GM12878 (cell line): ENCODE results near the gene OLR1. TPM values are rescaled to one million over a fixed set of nuclear protein-coding genes. Genes with fewer than 3 reads are reported as not detected.

Experiments used
- ATAC-seq: fragments of 200-7000 bp; cut with Tn5 transposase; 3 replicates; pipeline ENCODE4 v1.9.1; 2020; ENCODE audit warnings: mild to moderate bottlenecking, moderate library complexity
- BruUV-seq: library from RNA; stranded (reverse); fragments of 400-500 nt; replicated peaks from 2 replicates; lab custom pipeline; 2021; lab: Mats Ljungman, UMichigan
- CTCF ChIA-PET: fragments of 300-600 bp; sonication (Branson Sonifier 250); formaldehyde crosslinking; extraction: SDS; loops from one replicate; lab custom pipeline; 2021; ENCODE audit warnings: inconsistent platforms; lab: Yijun Ruan, JAX
- POLR2A ChIA-PET: fragments of 350-600 bp; formaldehyde crosslinking; extraction: SDS; loops from one replicate; lab custom pipeline; 2021; ENCODE audit warnings: inconsistent platforms; lab: Charles Lee
- RAD21 ChIA-PET: fragments of 300-600 bp; sonication (Branson Sonifier 250); formaldehyde crosslinking; loops from one replicate; lab custom pipeline; 2023; ENCODE audit warnings: antibody characterized with exemption; ENCODE audit not compliant: unreplicated experiment; lab: Charles Lee
- SMC1A ChIA-PET: fragments of 300-600 bp; sonication (Branson Sonifier 250); formaldehyde crosslinking; loops from one replicate; lab custom pipeline; 2023; ENCODE audit not compliant: unreplicated experiment, uncharacterized antibody; lab: Charles Lee
- DNase-seq: peaks from one replicate; pipeline ENCODE4 v3.0.0-alpha.2; 2011; ENCODE audit warnings: low read depth, low spot score
- FAIRE-seq: peaks from 3 replicates; lab custom pipeline; 2011; peaks lifted over from hg19 to GRCh38; lab: Jason Lieb, UNC
- H2AFZ ChIP-seq: 2 replicates; pipeline ENCODE4 v1.6.0; 2011; ENCODE audit warnings: low read depth, low read length, control low read depth; ENCODE audit not compliant: control insufficient read depth
- H3K27ac ChIP-seq: 2 replicates; pipeline ENCODE4 v1.5.1; 2011; ENCODE audit warnings: control low read depth; ENCODE audit not compliant: control insufficient read depth, insufficient read depth
- H3K27me3 ChIP-seq, 2 experiments: replicated peaks in 1 of 2; 2 replicates each; pipeline versions ENCODE4 v1.6.0 to v1.6.1; 2011; ENCODE audit warnings: low read length in 1 of 2; ENCODE audit not compliant: control insufficient read depth in 2 of 2, insufficient read depth in 2 of 2
- H3K36me3 ChIP-seq, 2 experiments: 2 replicates each; pipeline ENCODE4 v1.5.1; 2011; ENCODE audit warnings: low read length in 1 of 2; ENCODE audit not compliant: control insufficient read depth in 2 of 2, insufficient read depth in 2 of 2
- H3K4me1 ChIP-seq: 2 replicates; pipeline ENCODE4 v1.6.1; 2011; ENCODE audit warnings: mild to moderate bottlenecking, low read length, moderate library complexity, mixed read lengths; ENCODE audit not compliant: control insufficient read depth, insufficient read depth
- H3K4me2 ChIP-seq: 2 replicates; pipeline ENCODE4 v1.6.0; 2011; ENCODE audit warnings: control low read depth; ENCODE audit not compliant: control insufficient read depth, insufficient read depth
- H3K4me3 ChIP-seq: fragments of 200-600 bp; sonication (generic); 2 replicates; pipeline ENCODE4 v1.5.1; 2016
- H3K79me2 ChIP-seq: 2 replicates; pipeline ENCODE4 v1.6.0; 2011; ENCODE audit warnings: low read length; ENCODE audit not compliant: control insufficient read depth, insufficient read depth
- H3K9ac ChIP-seq: 2 replicates; pipeline ENCODE4 v1.8.0; 2011; ENCODE audit warnings: low read length, control low read depth, mixed read lengths; ENCODE audit not compliant: control insufficient read depth, insufficient read depth
- H3K9me3 ChIP-seq: replicated peaks from 3 replicates; pipeline ENCODE4 v1.5.1; 2011; ENCODE audit warnings: mild to moderate bottlenecking, low read length; ENCODE audit not compliant: control insufficient read depth, insufficient read depth
- H4K20me1 ChIP-seq: 2 replicates; pipeline ENCODE4 v1.6.0; 2011; ENCODE audit not compliant: control insufficient read depth, insufficient read depth
- BMI1 ChIP-seq: fragments of 450-650 bp; IDR thresholded peaks from 2 replicates; pipeline ENCODE4 v1.6.1; 2016; ENCODE audit warnings: mild to moderate bottlenecking, moderate library complexity, borderline replicate concordance
- CEBPB ChIP-seq, 2 experiments: fragments of 150-350 bp in 1 of 2; IDR thresholded peaks; 2 replicates each; pipeline ENCODE4 v1.6.1; 2012 to 2014; ENCODE audit warnings: low read depth in 2 of 2, low read length in 2 of 2, borderline replicate concordance in 1 of 2, inconsistent platforms in 1 of 2
- EGR1 ChIP-seq, 2 experiments: IDR thresholded peaks; 1 replicate in 1 of 2; 2 replicates in 1 of 2; pipeline ENCODE4 v1.6.1; 2011 to 2012; ENCODE audit warnings: low read depth in 2 of 2, low read length in 2 of 2, borderline replicate concordance in 1 of 2, mild to moderate bottlenecking in 1 of 2, moderate library complexity in 1 of 2
- EP300 ChIP-seq, 2 experiments: fragments of 150-350 bp in 1 of 2; IDR thresholded peaks; 2 replicates each; pipeline ENCODE4 v1.6.1; 2011 to 2012; ENCODE audit warnings: low read depth in 2 of 2, low read length in 2 of 2, borderline replicate concordance in 1 of 2, improper control_type of control experiment in 1 of 2, inconsistent platforms in 1 of 2; ENCODE audit not compliant: control insufficient read depth in 1 of 2
- ESRRA ChIP-seq: IDR thresholded peaks from 2 replicates; pipeline ENCODE4 v1.6.1; 2012; ENCODE audit warnings: mild to moderate bottlenecking, low read length, improper control_type of control experiment
- GATAD2B ChIP-seq: fragments of 450-650 bp; conservative IDR thresholded peaks from 2 replicates; pipeline ENCODE4 v1.6.1; 2017; ENCODE audit warnings: low read depth, mild to moderate bottlenecking, moderate library complexity
- MEF2B ChIP-seq: fragments of 450-650 bp; IDR thresholded peaks from 2 replicates; pipeline ENCODE4 v1.6.1; 2018; ENCODE audit warnings: mild to moderate bottlenecking, moderate library complexity; ENCODE audit not compliant: partially characterized antibody, poor library complexity, severe bottlenecking
- MXI1 ChIP-seq: fragments of 150-350 bp; IDR thresholded peaks from 2 replicates; pipeline ENCODE4 v1.6.1; 2011; ENCODE audit warnings: low read depth, mild to moderate bottlenecking, inconsistent platforms, low read length, improper control_type of control experiment
- NFYB ChIP-seq: IDR thresholded peaks from 2 replicates; pipeline ENCODE4 v1.6.1; 2011; ENCODE audit warnings: low read depth, mild to moderate bottlenecking, low read length, improper control_type of control experiment, moderate library complexity; ENCODE audit not compliant: insufficient read depth
- SIN3A ChIP-seq: IDR thresholded peaks from 2 replicates; pipeline ENCODE4 v1.6.1; 2012; ENCODE audit warnings: low read depth, low read length, improper control_type of control experiment
- STAT1 ChIP-seq: fragments of 450-650 bp; conservative IDR thresholded peaks from 2 replicates; pipeline ENCODE4 v1.6.1; 2014; ENCODE audit warnings: antibody characterized with exemption, mild to moderate bottlenecking
- TAF1 ChIP-seq: IDR thresholded peaks from 2 replicates; pipeline ENCODE4 v1.6.1; 2011; ENCODE audit warnings: mild to moderate bottlenecking, low read depth, low read length, borderline replicate concordance
- TARDBP ChIP-seq: IDR thresholded peaks from 2 replicates; pipeline ENCODE4 v1.6.1; 2016; ENCODE audit warnings: borderline replicate concordance
- ZNF207 ChIP-seq: fragments of 450-650 bp; IDR thresholded peaks from 2 replicates; pipeline ENCODE4 v1.6.1; 2014; ENCODE audit warnings: antibody characterized with exemption, mild to moderate bottlenecking, borderline replicate concordance
- ZNF217 ChIP-seq: fragments of 450-650 bp; IDR thresholded peaks from 2 replicates; pipeline ENCODE4 v1.6.1; 2017; ENCODE audit warnings: antibody characterized with exemption, mild to moderate bottlenecking
- ZZZ3 ChIP-seq: IDR thresholded peaks from 2 replicates; pipeline ENCODE4 v1.6.1; 2011; ENCODE audit warnings: low read depth; ENCODE audit not compliant: control insufficient read depth, insufficient read length
- WGBS: methylation state at CpG from one replicate; pipeline ENCODE4 v1.1.6; 2016; ENCODE audit warnings: low lambda C conversion rate; ENCODE audit not compliant: insufficient replicate concordance, insufficient coverage; ENCODE audit errors: missing lambda C conversion rate; 5-methylcytosine and 5-hydroxymethylcytosine counted together
- in situ Hi-C: fragments of 300-500 bp; cut with MboI; formaldehyde crosslinking; loops from 9 replicates; pipeline ENCODE4 v1.14.3; 2018; ENCODE audit warnings: mixed read lengths
- intact Hi-C: fragments of 100-400 bp; cut with micrococcal nuclease; formaldehyde crosslinking; loops from one replicate; pipeline ENCODE4 v1.14.2; 2022; ENCODE audit not compliant: unreplicated experiment
- polyA plus RNA-seq, 11 experiments: library from polyadenylated mRNA; depleted of rRNA in 4 of 11; unstranded in 6 of 11; stranded (reverse) in 5 of 11; fragments of >200 nt; fragmentation: Nextera tagmentation in 4 of 11; fragmentation: Illumina TruSeq in 1 of 11; extraction: Ambion mirVana in 4 of 11; extraction: Trizol in 1 of 11; gene quantifications; 1 replicate in 1 of 11; 2 replicates in 10 of 11; pipeline versions ENCODE4 v1.2.1 to v1.2.3, GENCODE V29; 2011 to 2016; ENCODE audit warnings: inconsistent platforms in 2 of 11, missing spikeins in 2 of 11, low read depth in 1 of 11
- total RNA-seq, 4 experiments: library from RNA; depleted of rRNA in 3 of 4; stranded (reverse); fragments of >200 nt in 3 of 4; fragmentation: Illumina TruSeq in 1 of 4; extraction: Trizol in 1 of 4; gene quantifications; 2 replicates each; pipeline versions ENCODE4 v1.2.1 to v1.2.3, GENCODE V29; 2013 to 2021
- TF ChIP-seq, protein P1 (sequence below): fragments of 150-350 bp; IDR thresholded peaks from 2 replicates; pipeline ENCODE4 v1.6.1; 2016; ENCODE audit warnings: low read depth, low read length
- TF ChIP-seq, protein P2 (sequence below): fragments of 450-650 bp; IDR thresholded peaks from 2 replicates; pipeline ENCODE4 v1.6.1; 2016; ENCODE audit warnings: mild to moderate bottlenecking

Gene OLR1
- total and polyA plus RNA-seq, 10 of the 15 experiments (the other 5 are each of a cell fraction or from before 2014, with no cell fraction given): 0.08 TPM; not detected in 9

DNA sequence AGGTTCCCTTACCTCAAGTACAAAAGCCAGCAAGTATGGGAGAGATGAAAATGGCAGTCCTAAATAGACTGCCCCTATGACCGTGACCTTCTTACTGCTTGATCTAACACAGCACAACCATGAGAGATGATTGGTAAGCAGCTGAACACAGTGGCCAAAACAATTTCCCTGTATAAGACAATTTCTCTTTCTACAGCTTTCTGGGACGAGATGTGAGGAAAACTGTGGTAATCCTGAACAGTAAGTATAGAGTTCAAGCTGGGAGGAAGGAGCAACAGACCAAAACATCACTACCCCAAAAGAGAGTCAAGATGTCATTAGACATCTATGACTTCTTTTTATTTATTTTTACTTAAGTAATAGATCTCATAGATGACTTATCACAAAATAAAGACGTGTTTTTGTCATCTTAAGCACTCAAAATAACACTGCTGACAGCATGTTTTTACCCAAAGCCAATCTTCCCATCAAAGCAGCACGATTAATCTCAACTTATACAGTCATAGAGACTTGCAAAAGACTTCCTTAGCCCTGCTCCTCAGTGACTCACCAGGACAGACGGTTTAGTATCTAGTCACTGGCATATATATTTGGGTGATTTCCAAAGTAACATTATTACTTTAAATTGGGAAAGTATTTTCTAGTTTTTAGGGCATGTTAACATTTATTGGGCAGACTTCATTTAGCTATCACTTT is 10.6 kb upstream of the OLR1 start:
- SMC1A ChIA-PET: no interaction called here
- H4K20me1 ChIP-seq: no peaks in the 10 kb centered on the region
- POLR2A ChIA-PET: no interaction called here
- intact Hi-C loops: no loop called here
- TF ChIP-seq SIN3A (no peak), TAF1 (no peak), EP300 (IDR thresholded peaks at IDR 0.05; ENCODE audit: borderline replicate concordance in 1 of 2, control insufficient read depth in 1 of 2, low read depth in 2 of 2, low read length in 2 of 2) (no peak), BMI1 (no peak), ZZZ3 (no peak), STAT1 (no peak), NFYB (no peak), ESRRA (no peak), CEBPB (IDR thresholded peaks at IDR 0.05; ENCODE audit: borderline replicate concordance in 1 of 2, low read depth in 2 of 2, low read length in 2 of 2) (no peak), GATAD2B (no peak), ZNF217 (no peak), TARDBP (no peak), MEF2B (no peak), ZNF207 (no peak), MXI1 (no peak), EGR1 (IDR thresholded peaks at IDR 0.05; ENCODE audit: borderline replicate concordance in 1 of 2, low read depth in 2 of 2, low read length in 2 of 2) (no peak)
- TF ChIP-seq, protein P1, sequence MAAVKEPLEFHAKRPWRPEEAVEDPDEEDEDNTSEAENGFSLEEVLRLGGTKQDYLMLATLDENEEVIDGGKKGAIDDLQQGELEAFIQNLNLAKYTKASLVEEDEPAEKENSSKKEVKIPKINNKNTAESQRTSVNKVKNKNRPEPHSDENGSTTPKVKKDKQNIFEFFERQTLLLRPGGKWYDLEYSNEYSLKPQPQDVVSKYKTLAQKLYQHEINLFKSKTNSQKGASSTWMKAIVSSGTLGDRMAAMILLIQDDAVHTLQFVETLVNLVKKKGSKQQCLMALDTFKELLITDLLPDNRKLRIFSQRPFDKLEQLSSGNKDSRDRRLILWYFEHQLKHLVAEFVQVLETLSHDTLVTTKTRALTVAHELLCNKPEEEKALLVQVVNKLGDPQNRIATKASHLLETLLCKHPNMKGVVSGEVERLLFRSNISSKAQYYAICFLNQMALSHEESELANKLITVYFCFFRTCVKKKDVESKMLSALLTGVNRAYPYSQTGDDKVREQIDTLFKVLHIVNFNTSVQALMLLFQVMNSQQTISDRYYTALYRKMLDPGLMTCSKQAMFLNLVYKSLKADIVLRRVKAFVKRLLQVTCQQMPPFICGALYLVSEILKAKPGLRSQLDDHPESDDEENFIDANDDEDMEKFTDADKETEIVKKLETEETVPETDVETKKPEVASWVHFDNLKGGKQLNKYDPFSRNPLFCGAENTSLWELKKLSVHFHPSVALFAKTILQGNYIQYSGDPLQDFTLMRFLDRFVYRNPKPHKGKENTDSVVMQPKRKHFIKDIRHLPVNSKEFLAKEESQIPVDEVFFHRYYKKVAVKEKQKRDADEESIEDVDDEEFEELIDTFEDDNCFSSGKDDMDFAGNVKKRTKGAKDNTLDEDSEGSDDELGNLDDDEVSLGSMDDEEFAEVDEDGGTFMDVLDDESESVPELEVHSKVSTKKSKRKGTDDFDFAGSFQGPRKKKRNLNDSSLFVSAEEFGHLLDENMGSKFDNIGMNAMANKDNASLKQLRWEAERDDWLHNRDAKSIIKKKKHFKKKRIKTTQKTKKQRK: no peak
- TF ChIP-seq, protein P2, sequence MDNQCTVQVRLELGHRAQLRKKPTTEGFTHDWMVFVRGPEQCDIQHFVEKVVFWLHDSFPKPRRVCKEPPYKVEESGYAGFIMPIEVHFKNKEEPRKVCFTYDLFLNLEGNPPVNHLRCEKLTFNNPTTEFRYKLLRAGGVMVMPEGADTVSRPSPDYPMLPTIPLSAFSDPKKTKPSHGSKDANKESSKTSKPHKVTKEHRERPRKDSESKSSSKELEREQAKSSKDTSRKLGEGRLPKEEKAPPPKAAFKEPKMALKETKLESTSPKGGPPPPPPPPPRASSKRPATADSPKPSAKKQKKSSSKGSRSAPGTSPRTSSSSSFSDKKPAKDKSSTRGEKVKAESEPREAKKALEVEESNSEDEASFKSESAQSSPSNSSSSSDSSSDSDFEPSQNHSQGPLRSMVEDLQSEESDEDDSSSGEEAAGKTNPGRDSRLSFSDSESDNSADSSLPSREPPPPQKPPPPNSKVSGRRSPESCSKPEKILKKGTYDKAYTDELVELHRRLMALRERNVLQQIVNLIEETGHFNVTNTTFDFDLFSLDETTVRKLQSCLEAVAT: no peak
- TF ChIP-seq, all 136 proteins: peak for 0
- H3K9me3 ChIP-seq: no peaks in the 10 kb centered on the region
- no peak for DNase-seq
- H3K9ac ChIP-seq: no peak overlapping the region
- FAIRE-seq: no peak
- no peaks in the 10 kb centered on the region for H3K4me1 ChIP-seq
- no TSS peak for BruUV-seq
- ChIA-PET CTCF (interaction anchor here (0.6 kb wide), 1 partner anchor 271 kb away, joined by 3 read pairs; the partner anchor contains the start of gene KLRC1), RAD21 (interaction anchor here (0.6 kb wide), 1 partner anchor 433 kb away, joined by 3 read pairs; no protein-coding TSS in a partner anchor)
- H3K4me3 ChIP-seq: no peak overlapping the region
- H2AFZ ChIP-seq: no peak overlapping the region
- no peak overlapping the region for H3K27ac ChIP-seq
- no peaks in the 10 kb centered on the region for H3K27me3 ChIP-seq
- ATAC-seq: no peak
- no peaks in the 10 kb centered on the region for H3K36me3 ChIP-seq
- H3K4me2 ChIP-seq: no peak overlapping the region
- WGBS: 10% methylated on average over 5 of the region's 5 CpGs
- in situ Hi-C loops: no loop called here
- no peaks in the 10 kb centered on the region for H3K79me2 ChIP-seq
